Osteocyte (in vitro differentiated cells): ENCODE results near the gene SRP68. TPM values are rescaled to one million over a fixed set of nuclear protein-coding genes. Genes with fewer than 3 reads are reported as not detected.
A peak's percentile ranks its signal among the peaks of the same experiment; 100 is the strongest.

Experiments
- DNase-seq: peaks from one replicate; pipeline ENCODE4 v3.0.0; 2021; ENCODE audit warnings: mixed read lengths; ENCODE audit not compliant: unreplicated experiment; ENCODE audit errors: extremely low spot score
- H3K27ac Mint-ChIP-seq: one replicate; pipeline ENCODE4 v1.8.0; 2021; ENCODE audit warnings: mild to moderate bottlenecking, mixed read lengths; ENCODE audit not compliant: unreplicated experiment
- H3K27me3 Mint-ChIP-seq: one replicate; pipeline ENCODE4 v1.8.0; 2021; ENCODE audit warnings: mixed read lengths; ENCODE audit not compliant: unreplicated experiment
- H3K36me3 Mint-ChIP-seq: one replicate; pipeline ENCODE4 v1.8.0; 2021; ENCODE audit warnings: mixed read lengths; ENCODE audit not compliant: unreplicated experiment
- H3K4me1 Mint-ChIP-seq: one replicate; pipeline ENCODE4 v1.8.0; 2021; ENCODE audit warnings: mixed read lengths; ENCODE audit not compliant: unreplicated experiment
- H3K4me3 Mint-ChIP-seq: one replicate; pipeline ENCODE4 v1.8.0; 2021; ENCODE audit warnings: mild to moderate bottlenecking, moderate library complexity, mixed read lengths; ENCODE audit not compliant: unreplicated experiment
- H3K9me3 Mint-ChIP-seq: one replicate; pipeline ENCODE4 v1.8.0; 2021; ENCODE audit warnings: mixed read lengths; ENCODE audit not compliant: unreplicated experiment
- CTCF ChIP-seq: fragments of 200-600 bp; sonication (generic); IDR thresholded peaks from 2 replicates; pipeline ENCODE4 v1.5.0; 2021; ENCODE audit warnings: antibody characterized with exemption, mild to moderate bottlenecking, moderate library complexity
- total RNA-seq: library from RNA; stranded (reverse); gene quantifications from 2 replicates; pipeline ENCODE4 v1.2.1, GENCODE V29; 2021

SRP68 gene
- total RNA-seq, 1 donor from 2014 or later, result 74.7 TPM

- peaks cover 20% of the 10 kb centered on the region for H3K4me1 Mint-ChIP-seq
- peak; percentile 83 for DNase-seq
- no peak overlapping the region for H3K27ac Mint-ChIP-seq
- no peak overlapping the region for H3K4me3 Mint-ChIP-seq
- H3K36me3 Mint-ChIP-seq, result no peaks in the 10 kb centered on the region
- TF ChIP-seq CTCF, result no peak
- no peaks in the 10 kb centered on the region for H3K9me3 Mint-ChIP-seq
- H3K27me3 Mint-ChIP-seq, result peaks cover 47% of the 10 kb centered on the region
These were observed 3.9 kb upstream of the SRP68 start for GRCh38 chr17:76076146-76076764.

- peak overlapping the region; percentile 53 for H3K4me3 Mint-ChIP-seq
- peaks cover 26% of the 10 kb centered on the region for H3K4me1 Mint-ChIP-seq
- H3K27me3 Mint-ChIP-seq, result peaks cover 44% of the 10 kb centered on the region
- no peaks in the 10 kb centered on the region for H3K36me3 Mint-ChIP-seq
- no peak for TF ChIP-seq CTCF
- H3K27ac Mint-ChIP-seq, result no peak overlapping the region
- no peak for DNase-seq
- H3K9me3 Mint-ChIP-seq, result no peaks in the 10 kb centered on the region
These were observed 3.2 kb upstream of the SRP68 start for GRCh38 chr17:76075364-76076145.

GRCh38 chr17:76074390-76075363 lies 2.4 kb upstream of the SRP68 start, which contains the start of gene GALR2:
Gene GALR2 (plus strand): TSS chr17:76074781. CDS start chr17:76074884, 103 bp downstream.
- TF ChIP-seq CTCF, result no peak
- H3K27ac Mint-ChIP-seq, result no peak within 1 kb of the TSS
- H3K27me3 Mint-ChIP-seq, result peaks cover 44% of the 10 kb centered on the region
- peaks cover 31% of the 10 kb centered on the region for H3K4me1 Mint-ChIP-seq
- H3K9me3 Mint-ChIP-seq, result no peaks in the 10 kb centered on the region
- DNase-seq, result no peak
- no peaks in the 10 kb centered on the region for H3K36me3 Mint-ChIP-seq
- H3K4me3 Mint-ChIP-seq, result peak within 1 kb of the TSS; percentile 53

GRCh38 chr17:76071531-76072147 lies 678 bp downstream of the SRP68 start:
- Mint-ChIP-seq H3K27ac (peak overlapping the region; percentile 86), H3K27me3 (peaks cover 22% of the 10 kb centered on the region)

More at GRCh38 chr17:76071531-76072147, 678 bp downstream of the SRP68 start:
- Mint-ChIP-seq H3K36me3 (peaks cover 4% of the 10 kb centered on the region), H3K4me1 (peaks cover 31% of the 10 kb centered on the region), H3K9me3 (no peaks in the 10 kb centered on the region), H3K4me3 (peak overlapping the region; percentile 90)
- DNase-seq, result no peak
- TF ChIP-seq CTCF, result no peak
